Stimulated activated CD4-positive, alpha-beta T cell treated with anti-CD3 and anti-CD28 coated beads, Interleukin-2, amount 100 ng/mL, for 4 hours (primary cell): ENCODE results near the gene GRK2.
"Not testable (repeated sequence)": the region's sequence is repeated elsewhere in the genome, so short reads cannot be mapped to it uniquely, and the experiment has no call there.

ENCODE experiments used
- DNase-seq: peaks from one replicate; pipeline ENCODE4 v3.0.0-alpha.2; 2020; ENCODE audit warnings: low read depth

Gene GRK2

DNA sequence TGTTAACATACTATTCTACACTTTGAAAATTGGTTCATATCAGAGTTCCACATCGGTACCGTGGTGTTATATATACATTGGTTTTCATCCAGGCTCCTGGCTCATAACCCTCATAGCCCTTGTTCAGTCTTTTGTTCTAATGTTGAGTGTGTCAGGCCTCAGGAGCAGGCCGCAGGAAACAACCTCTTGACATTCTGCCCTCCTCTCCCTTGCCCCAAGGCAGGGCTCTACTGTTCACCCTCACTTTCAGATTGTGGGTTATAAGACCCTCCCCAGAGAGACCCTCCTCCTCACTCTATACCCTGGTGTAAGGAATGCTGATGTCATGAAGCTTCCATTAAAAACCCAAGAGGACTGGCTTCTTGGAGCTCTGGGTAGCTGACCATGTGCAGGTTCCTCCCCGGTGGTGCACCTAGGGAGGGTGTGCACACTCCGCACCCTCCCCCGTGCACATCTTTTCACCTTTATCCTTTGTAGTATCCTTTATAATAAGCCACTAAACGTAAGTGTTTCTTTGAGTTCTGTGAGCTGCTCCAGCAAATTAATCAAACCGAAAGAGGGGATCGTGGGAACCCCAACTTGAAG lies 49.1 kb downstream of the GRK2 start:
- no peak for DNase-seq

DNA sequence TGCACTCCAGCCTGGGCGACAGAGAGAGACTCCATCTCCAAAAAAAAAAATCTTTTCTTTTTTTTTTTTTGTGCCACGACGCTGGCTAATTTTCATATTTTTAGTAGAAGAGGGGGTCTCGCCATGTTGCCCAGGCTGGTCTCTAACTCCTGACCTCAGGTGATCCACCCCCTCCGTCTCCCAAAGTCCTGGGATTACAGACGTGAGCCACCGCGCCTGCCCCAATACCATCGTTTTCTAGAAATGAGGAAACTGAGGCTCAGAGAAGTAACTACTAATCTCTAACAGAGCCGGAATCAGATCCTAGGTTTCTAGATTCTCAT lies 50.6 kb downstream of the GRK2 start:
- DNase-seq: no peak

DNA sequence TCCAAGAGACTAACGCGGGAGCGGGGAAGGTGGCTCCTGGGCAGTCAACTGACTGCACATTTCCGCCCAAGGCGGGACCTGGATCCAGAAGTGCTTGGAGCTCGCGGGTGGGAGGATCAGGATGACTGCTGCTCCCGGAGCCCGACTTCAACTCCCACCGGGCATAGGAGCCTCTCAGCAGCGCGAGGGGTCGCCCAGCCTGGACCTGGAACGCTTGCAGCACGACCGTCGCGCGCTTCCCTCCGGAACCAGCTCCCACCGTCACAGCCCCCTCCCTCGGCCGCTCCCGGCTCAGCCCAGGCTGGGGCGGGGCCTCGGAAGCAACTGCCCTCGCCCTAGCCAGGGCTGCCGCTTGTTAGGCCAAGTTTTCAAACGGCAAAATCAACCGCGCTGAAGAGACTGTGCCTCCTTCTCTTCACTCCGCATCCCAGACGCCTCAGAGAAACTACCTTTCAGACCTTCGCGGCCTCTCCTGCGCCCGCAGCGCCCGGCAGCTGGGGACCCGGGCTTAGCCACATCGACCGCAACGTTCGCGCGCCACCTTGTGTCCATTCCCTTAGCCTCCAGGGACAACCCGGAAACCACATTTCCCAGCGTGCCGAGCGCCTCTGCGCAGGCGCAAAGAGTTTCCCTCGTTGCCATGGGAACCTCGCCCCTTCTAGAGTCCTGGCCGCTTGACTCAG lies 51.1 kb downstream of the GRK2 start:
- DNase-seq: peak; percentile 98

DNA sequence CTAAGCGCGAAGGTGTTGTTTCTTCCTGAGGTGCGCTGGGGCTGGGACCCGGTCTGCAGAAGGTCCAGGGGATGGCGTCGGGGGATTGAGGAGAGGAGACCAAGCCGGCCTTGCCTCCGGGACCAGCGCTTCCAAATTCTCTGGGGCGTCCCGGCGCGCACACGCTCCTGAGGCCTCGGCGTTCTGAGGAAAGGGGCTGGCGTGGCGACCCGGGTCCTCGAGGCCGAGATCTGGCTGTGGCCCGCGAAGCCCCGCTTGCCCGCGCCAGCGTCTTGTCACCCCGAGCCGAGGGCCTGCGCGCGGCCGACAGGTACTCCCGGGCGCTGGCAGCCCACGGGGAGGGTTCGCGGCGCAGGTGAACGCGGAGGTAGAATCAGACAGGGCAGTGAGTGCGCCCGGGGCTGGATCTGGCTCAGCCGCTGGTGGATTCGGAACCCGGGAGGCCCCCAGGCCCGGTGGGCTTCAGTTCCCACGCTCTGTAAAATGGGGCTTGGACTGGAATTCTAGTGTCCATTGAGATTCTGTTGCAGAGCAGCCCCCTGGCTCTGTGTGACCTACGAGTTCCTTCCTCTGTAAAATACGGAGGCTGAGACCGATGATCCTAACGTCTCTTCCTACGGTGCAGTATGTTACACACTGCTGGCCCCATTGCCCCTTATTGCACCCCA lies 51.7 kb downstream of the GRK2 start:
- DNase-seq: no peak

DNA sequence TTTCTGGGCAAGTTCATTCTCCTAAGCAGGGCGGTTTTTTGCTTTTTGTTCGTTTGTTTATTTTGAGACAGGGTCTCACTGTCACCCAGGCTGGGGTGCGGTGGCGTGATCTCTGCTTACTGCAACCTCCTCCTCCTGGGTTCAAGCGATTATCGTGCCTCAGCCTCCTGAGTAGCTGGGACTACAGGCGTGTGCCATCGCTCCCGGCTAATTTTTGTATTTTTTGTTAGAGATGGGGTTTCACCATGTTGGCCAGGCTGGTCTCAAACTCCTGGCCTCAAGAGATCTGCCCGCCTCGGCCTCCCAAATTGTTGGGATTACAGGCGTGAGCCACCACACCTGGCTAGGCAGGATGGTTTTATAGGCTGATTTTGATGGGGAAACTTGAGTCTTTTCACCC lies 52.6 kb downstream of the GRK2 start:
- DNase-seq: not testable (repeated sequence)

DNA sequence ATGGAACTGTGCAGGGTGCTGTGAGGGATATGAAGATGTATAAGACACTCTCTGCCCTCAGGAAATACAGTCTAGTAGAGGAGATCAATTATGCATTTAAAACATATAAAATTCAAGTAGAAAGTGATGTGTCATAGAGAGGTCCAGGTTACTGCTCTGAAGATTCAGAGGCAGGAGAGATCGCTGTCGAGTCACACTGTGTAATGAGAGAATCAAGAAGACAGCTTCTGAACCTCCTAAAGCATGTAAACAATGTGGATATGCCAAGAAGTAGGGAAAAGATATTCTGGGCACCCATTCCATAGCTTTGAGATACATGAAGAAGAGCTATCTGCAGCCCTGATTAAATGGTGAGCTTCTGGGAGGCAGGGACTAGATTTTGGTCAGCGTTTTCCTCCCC lies 53.7 kb downstream of the GRK2 start:
- DNase-seq: no peak

DNA sequence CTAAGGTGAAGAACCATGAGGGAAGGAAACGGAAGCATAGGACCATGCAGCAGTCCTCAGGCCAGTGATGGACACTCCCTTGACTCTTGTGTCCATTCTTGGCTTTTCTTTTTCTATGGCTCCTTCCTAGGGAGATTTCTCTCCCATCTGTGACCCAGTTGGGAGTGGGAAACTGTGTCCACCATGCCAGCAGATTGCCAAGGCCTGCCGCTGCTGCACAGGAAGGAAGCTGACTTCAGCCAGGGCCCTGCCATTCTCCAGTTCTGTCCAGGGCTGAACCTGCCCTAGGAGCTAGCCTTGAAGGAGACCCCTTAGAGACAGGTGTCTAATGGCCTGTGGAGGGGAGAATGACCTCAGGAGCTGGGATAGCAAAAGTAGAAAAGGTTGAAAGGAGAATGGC lies 54.4 kb downstream of the GRK2 start:
- DNase-seq: no peak

DNA sequence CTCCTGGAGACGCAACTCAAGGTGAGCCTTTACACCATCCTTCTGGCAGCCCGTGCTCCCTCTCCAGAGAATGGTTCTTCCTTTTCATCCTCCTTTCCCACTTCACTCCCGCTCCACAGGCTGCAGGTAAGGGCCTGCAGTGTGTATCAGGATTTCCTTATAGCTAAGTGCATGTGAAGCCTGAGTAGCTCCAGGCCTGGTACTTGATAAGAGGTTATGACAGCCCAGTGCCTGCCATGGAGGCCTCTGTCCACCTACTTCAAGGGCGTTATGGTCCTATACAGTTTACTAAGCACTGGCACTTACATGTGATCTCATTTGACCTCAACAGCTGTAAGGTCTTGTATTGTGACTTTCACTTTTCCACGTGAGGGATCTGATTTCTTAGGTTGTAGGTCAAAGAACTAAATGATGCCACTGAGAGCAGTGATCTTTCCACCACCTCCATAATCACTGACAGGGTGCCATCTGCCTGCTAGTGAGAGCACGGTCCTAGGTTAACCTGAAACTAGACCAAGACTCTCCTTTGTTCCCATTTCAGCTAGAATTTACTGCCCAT lies 55.1 kb downstream of the GRK2 start:
- DNase-seq: no peak

DNA sequence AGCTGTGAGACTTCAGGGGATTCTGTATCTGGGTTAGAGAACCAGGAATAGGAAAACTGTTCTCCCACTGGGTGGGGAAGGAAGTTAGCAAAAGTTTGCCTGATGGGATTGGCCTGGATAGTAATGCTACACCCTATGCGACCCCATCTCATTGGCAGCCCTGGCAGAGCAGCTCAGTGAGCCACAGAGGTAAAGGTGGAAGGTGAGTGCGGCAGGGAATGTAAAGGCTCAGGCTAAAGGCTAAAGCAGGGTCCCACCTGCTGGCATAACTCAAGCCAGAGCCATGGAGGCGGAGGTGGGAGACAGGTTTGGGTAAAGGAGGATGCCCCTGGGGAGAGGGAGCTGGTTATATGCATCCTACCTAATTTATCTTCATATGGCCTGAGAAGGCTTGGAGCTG lies 55.8 kb downstream of the GRK2 start:
- DNase-seq: no peak

DNA sequence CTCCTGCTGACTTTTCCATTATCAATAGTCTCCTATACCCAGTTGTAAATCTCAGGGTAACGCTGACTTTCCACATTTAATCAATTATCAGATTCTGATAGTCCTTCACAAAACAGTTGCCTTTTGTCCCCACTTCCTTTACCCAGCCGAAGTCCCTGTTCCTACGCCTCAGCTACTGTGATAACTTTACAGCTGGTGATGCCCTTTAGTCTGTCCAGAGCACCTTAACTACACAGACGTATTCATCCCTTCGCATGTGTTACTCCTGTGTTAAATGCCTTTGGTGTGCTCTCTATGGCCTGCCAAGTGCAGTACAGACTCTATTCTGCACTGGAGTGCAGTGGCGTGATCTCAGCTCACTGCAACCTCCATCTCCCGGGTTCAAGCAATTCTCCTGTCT lies 57.3 kb downstream of the GRK2 start:
- no peak for DNase-seq

DNA sequence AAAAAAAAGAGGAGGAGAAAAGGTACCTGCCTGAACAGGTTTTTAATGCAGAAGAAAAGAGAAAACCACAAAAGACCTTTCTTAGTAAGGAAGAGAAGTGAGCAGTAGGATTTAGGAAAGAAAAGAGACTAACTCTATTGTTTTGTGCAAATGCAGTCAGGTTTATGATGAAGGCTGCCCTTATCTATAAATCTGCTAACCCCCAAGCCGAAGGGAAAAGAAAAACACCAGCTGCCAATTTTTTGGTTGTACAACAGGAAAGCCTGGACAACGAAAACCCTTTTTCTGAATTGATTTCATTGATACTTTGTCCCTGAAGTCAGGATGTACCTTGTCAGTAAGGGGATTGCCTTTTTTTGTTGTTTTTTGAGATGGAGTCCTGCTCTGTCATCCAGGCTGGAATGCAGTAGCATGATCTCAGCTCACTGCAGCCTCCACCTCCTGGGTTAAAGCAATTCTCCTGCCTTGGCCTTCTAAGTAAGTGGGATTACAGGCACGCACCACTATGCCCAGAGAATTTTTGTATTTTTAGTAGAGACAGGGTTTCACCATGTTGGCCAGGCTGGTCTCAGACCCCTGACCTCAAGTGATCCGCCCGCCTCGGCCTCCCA lies 65.9 kb downstream of the GRK2 start:
- DNase-seq: no peak
